GM20000 (cell line): Measurements from ENCODE around the gene RAB4B.

Experiments used
- DNase-seq: peaks from one replicate; pipeline ENCODE4 v3.0.0; 2012; ENCODE audit warnings: low spot score
- CTCF ChIP-seq: IDR thresholded peaks from 2 replicates; pipeline ENCODE4 v1.5.1; 2012; ENCODE audit warnings: mild to moderate bottlenecking, control low read depth; ENCODE audit errors: extremely low read depth, missing control alignments

RAB4B gene

GRCh38 chr19:40739871-40740703 is 38.0 kb upstream of the RAB4B start:
- no peak for DNase-seq
- no peak for TF ChIP-seq CTCF

GRCh38 chr19:40740747-40741146 is 37.3 kb upstream of the RAB4B start:
- no peak for DNase-seq
- TF ChIP-seq CTCF: no peak

GRCh38 chr19:40741527-40742390 is 36.3 kb upstream of the RAB4B start:
- TF ChIP-seq CTCF: no peak
- no peak for DNase-seq

- no peak for DNase-seq
- TF ChIP-seq CTCF: no peak
Observed at GRCh38 chr19:40742477-40742876, 35.6 kb upstream of the RAB4B start.

- no peak for TF ChIP-seq CTCF
- no peak for DNase-seq
Observed at GRCh38 chr19:40742886-40743285, 35.2 kb upstream of the RAB4B start.

- DNase-seq: no peak
- TF ChIP-seq CTCF: no peak
Observed at GRCh38 chr19:40743926-40744325, 34.1 kb upstream of the RAB4B start.
